Stimulated activated naive CD8-positive, alpha-beta T cell treated with anti-CD3 and anti-CD28 coated beads, Interleukin-15, amount 100 ng/mL, for 72 hours (primary cell): ENCODE measurements around the gene NTF4.

Experiments used
- ATAC-seq: fragments of 150-1000 bp; cut with Tn5 transposase; 2 replicates; pipeline ENCODE4 v1.10.0; 2021; ENCODE audit warnings: mild to moderate bottlenecking, moderate library complexity
- DNase-seq, 2 donors: peaks; one replicate each; pipeline ENCODE4 v3.0.0; 2021 to 2022
- H3K27ac Mint-ChIP-seq, 2 donors: one replicate each; pipeline ENCODE4 v1.8.0; 2022; ENCODE audit warnings: mild to moderate bottlenecking in 2 of 2, mixed read lengths in 2 of 2, moderate library complexity in 2 of 2
- H3K27me3 Mint-ChIP-seq: one replicate; pipeline ENCODE4 v1.8.0; 2022; ENCODE audit warnings: mixed read lengths
- H3K4me1 Mint-ChIP-seq: one replicate; pipeline ENCODE4 v1.8.0; 2022; ENCODE audit warnings: mild to moderate bottlenecking, mixed read lengths
- H3K4me3 Mint-ChIP-seq, 2 donors: one replicate each; pipeline ENCODE4 v1.8.0; 2022; ENCODE audit warnings: mild to moderate bottlenecking in 2 of 2, mixed read lengths in 2 of 2, moderate library complexity in 1 of 2
- H3K9me3 Mint-ChIP-seq, 2 donors: one replicate each; pipeline ENCODE4 v1.8.0; 2022; ENCODE audit warnings: mixed read lengths in 2 of 2

NTF4 gene, protein sequence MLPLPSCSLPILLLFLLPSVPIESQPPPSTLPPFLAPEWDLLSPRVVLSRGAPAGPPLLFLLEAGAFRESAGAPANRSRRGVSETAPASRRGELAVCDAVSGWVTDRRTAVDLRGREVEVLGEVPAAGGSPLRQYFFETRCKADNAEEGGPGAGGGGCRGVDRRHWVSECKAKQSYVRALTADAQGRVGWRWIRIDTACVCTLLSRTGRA

DNA sequence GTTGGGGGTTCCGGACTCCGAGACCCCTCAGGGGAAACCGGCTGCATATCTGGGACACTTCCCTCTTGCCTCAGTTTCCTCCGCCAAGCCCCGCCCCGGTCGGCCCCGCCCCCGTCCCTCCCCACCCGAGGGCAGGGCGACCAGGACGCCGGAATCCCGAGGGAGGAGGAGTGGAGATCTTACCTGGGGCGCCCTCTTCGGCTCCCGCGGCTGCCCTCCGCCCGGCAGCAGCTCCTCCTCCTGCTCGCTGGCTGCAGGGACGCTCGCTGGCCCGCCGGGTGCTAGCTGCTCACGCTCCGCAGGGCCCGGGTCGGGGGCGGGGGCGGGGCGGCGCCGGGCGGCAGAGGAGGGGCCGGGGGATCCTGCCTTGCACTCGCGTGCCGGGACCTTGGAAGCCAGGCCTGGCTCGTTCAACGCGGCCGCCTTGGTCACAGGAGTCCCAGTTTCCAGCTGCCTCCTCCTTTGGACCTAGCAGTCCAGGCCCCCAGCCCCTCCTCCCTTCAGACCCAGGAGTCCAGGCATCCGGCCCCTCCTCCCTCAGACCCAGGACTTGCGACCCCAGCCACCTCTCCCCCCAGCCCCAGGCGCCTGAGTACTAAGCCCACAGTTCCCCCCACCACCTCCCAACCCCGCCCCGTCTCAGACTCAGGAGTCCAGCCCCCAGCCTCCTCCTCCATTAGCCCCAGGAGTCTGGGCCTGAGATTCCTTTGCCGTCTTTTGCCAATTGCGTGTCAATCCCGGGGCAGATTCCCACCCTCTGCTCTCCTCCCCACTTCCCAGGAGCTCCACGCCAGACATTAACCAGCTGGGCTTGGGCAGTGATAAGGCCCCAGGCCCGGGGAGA, at the start of gene NTF4:
NTF4 (minus strand) TSS at position 51 of the 844 bp plus-strand sequence. CDS start 2,821 bp downstream, outside the sequence.
- Mint-ChIP-seq H3K4me3 (no peak within 1 kb of the TSS), H3K9me3 (peaks cover 5 to 9% of the 10 kb centered on the region in 2 donors), H3K4me1 (no peaks in the 10 kb centered on the region), H3K27ac (no peak within 1 kb of the TSS), H3K27me3 (peaks cover 87% of the 10 kb centered on the region)
- ATAC-seq = peak; percentile 32
- no peak for DNase-seq

DNA sequence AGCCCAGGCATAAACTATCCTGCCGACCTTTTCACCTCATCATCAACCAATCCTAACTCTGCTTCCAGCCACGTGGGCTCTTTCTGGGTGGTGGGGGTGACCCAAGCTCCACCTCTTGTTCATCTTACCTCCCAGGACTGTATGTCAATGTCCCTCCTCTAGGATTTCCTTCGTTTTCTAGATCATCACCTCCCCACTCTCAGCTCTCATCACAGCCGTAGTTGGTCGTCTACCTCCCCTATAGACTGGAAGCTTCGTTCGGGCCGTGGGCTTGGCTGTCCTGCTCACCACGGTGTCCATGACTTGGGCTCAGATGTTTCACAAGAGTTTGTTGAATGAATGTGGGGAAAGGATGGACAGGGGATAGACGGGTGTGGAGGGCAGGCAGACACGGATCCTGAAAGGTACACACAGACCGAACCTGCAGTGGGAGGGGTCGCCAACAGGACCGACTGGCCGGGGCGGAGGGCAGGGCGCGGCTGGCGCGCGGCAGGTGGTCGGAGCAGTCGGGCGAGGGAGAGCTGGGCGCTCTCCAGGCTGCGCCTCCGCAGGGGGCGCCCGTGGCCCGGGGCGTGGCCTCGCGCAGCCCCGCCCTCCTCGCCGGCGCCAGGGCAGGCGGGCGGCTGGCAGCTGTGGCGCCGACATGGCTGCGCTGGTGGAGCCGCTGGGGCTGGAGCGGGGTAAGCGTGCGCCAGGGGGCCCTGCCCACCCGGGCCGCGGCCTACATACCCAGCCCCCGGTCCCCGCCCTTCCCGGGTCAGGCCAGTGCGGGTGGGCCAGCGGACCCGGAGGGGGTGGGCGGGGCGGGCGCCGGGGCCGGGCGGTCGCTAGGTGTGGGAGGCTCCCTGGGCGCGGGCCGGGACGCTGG, 49.4 kb upstream of the NTF4 start, which contains the start of gene LIN7B:
LIN7B (plus strand) TSS at position 609 of the 868 bp plus-strand sequence; CDS start at position 644, 35 bp downstream.
- H3K27ac Mint-ChIP-seq = peak within 1 kb of the TSS in 1 of 2 donors; percentile 38
- H3K4me1 Mint-ChIP-seq = peaks cover 50% of the 10 kb centered on the region
- peak; percentile 76 to 89 for DNase-seq
- peak within 1 kb of the TSS; percentile 86 to 89 for H3K4me3 Mint-ChIP-seq
- no peaks in the 10 kb centered on the region for H3K27me3 Mint-ChIP-seq
- ATAC-seq = peak; percentile 78
- no peaks in the 10 kb centered on the region for H3K9me3 Mint-ChIP-seq

DNA sequence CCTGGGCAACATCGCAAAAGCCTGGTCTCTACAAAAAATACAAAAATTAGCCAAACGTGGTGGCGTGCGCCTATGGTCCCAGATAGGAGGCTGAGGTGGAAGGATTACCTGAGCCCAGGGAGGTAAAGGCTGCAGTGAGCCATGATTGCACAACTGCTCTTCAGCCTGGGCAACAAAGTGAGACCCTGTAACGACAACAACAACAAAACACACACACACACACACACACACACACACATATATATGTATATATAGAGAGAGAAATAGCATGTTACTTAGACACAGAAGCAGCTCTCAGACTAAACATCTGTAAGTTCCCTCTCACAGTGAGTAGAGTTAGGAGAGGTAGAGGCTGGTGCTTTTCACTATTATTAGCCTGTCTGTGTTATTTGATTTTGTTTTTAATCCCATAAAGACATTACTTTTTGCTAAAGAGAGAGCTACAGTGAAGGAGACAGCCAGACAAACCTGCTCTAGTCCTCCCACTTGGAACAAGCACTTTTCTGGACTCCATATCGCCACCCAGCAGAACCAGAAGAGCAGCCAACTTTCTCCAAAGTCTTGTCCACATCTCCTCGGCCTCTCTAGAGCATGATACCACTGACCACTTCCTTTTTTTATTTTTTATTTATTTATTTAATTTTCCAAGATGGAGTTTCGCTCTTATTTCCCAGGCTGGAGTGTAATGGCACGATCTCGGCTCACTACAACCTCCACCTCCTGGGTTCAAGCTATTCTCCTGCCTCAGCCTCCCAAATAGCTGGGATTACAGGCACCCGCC, 46.8 kb upstream of the NTF4 start:
- H3K27ac Mint-ChIP-seq = peak overlapping the region in 1 of 2 donors; percentile 22
- no peak for ATAC-seq
- H3K9me3 Mint-ChIP-seq = no peaks in the 10 kb centered on the region
- no peaks in the 10 kb centered on the region for H3K27me3 Mint-ChIP-seq
- H3K4me1 Mint-ChIP-seq = peaks cover 48% of the 10 kb centered on the region
- no peak for DNase-seq
- no peak overlapping the region for H3K4me3 Mint-ChIP-seq

DNA sequence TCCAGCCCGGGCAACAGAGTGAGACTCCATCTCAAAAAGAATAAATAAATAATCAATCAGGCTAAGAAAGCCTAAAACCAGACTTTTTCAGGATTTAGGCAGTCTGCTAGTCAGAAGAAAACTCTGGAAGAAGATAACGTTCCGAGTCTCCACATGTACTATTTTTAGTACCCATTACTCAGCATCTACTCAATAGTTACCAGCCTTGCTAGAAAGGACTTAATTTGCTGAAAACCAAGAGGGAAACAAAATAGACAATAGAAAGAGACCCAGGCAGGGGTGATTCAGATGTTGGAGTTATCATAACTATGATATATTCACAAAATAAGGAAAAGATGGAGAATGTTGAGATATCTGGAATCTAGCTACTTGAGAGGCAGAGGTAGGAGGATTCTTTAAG, 45.9 kb upstream of the NTF4 start:
- H3K9me3 Mint-ChIP-seq = no peaks in the 10 kb centered on the region
- DNase-seq = no peak
- H3K27me3 Mint-ChIP-seq = no peaks in the 10 kb centered on the region
- H3K4me3 Mint-ChIP-seq = no peak overlapping the region
- H3K27ac Mint-ChIP-seq = no peak overlapping the region
- H3K4me1 Mint-ChIP-seq = peaks cover 39% of the 10 kb centered on the region
- no peak for ATAC-seq

DNA sequence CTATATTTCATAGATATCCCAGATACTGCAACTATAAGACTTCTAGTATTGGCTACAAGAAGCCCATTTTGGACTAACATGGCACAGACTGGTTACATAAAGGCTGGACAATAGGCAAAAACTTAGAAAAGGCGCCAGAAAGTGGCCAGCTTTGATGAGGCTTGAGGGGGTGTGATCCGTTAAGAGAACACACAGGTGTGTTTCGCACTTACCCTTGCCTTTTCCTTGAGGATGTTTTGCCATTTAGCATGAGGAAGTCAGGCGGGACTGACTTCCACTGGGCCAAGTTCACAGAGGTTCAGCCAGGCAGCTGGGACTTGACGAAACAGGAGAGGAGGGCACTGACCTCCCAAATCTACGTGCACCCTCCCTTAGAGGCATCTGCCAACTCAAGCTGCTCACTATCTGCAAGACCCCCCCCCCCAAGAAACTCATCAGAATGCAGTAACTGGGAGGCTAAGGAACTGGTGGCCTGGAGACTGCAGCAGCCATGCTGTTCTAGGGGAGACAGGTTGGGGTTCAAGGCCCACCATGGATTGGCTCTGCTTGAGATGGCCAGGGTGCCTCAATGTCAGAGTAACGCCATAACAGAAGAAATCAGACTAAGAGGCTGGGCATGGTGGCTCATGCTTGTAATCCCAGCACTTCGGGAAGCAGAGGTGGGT, 45.1 kb upstream of the NTF4 start:
- Mint-ChIP-seq H3K4me3 (no peak overlapping the region), H3K27me3 (no peaks in the 10 kb centered on the region), H3K4me1 (peaks cover 38% of the 10 kb centered on the region), H3K9me3 (no peaks in the 10 kb centered on the region), H3K27ac (no peak overlapping the region)
- ATAC-seq (no peak), DNase-seq (no peak)

DNA sequence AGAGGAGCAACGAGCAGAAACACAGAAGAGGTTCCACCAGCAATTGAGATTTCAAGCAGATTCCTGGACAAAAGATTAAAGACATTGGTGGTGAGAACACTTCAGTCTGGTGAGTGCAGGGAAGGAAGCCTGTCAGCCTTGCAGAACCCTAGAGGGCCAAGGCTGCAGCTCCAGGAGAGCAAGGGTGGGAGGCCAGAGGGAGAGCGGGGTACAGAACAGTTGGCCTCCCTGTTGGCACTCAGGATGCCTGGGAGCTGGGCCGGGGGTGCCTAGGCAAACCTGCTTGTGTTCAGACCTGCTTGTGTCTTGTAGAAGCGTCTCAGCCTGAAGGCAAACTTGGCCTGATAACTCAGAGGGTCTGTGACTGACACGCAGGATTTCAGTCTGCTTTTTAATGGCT, 44.4 kb upstream of the NTF4 start:
- peaks cover 40% of the 10 kb centered on the region for H3K4me1 Mint-ChIP-seq
- DNase-seq = no peak
- no peak overlapping the region for H3K27ac Mint-ChIP-seq
- no peaks in the 10 kb centered on the region for H3K27me3 Mint-ChIP-seq
- no peak for ATAC-seq
- no peaks in the 10 kb centered on the region for H3K9me3 Mint-ChIP-seq
- H3K4me3 Mint-ChIP-seq = no peak overlapping the region

DNA sequence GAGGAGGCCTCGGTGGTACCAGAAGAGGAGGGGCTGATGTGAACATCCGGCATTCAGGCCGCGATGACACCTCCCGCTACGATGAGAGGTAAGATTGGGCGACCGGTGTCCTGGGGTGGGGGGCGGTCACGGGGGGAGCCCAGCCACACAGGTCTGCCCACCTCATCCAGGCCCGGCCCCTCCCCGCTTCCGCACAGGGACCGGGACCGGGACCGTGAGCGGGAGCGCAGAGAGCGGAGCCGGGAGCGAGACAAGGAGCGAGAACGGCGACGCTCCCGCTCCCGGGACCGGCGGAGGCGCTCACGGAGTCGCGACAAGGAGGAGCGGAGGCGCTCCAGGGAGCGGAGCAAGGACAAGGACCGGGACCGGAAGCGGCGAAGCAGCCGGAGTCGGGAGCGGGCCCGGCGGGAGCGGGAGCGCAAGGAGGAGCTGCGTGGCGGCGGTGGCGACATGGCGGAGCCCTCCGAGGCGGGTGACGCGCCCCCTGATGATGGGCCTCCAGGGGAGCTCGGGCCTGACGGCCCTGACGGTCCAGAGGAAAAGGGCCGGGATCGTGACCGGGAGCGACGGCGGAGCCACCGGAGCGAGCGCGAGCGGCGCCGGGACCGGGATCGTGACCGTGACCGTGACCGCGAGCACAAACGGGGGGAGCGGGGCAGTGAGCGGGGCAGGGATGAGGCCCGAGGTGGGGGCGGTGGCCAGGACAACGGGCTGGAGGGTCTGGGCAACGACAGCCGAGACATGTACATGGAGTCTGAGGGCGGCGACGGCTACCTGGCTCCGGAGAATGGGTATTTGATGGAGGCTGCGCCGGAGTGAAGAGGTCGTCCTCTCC, 43.2 kb upstream of the NTF4 start:
- peaks cover 28% of the 10 kb centered on the region for H3K4me1 Mint-ChIP-seq
- no peak overlapping the region for H3K4me3 Mint-ChIP-seq
- H3K27ac Mint-ChIP-seq = peak overlapping the region in 1 of 2 donors; percentile 34
- DNase-seq = no peak
- no peaks in the 10 kb centered on the region for H3K27me3 Mint-ChIP-seq
- no peaks in the 10 kb centered on the region for H3K9me3 Mint-ChIP-seq
- ATAC-seq = no peak

DNA sequence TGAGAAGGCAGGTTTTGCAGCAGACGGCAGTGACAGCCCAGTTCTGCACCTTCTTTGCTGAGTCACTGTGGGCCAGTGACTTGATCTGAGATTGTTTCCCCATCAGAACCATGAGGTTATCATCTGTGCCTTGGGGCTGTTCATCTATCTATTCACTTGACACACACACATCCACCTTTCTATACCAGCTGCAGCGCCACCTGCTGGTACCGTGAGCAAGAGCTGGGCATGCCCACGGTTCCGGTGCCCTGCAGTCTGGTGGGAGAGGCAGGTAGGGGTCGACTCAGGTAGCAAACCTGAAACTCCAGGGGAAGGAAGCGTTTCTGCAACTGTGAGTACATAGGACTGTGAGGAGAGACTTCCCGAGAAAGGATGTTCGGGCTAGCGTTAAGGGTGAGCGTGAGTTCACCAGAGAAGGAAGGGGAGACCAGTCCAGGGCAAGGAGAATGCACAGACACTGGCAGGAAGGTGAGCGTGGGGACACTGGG, 42.1 kb upstream of the NTF4 start:
- peaks cover 30% of the 10 kb centered on the region for H3K4me1 Mint-ChIP-seq
- ATAC-seq = peak; percentile 75
- H3K27ac Mint-ChIP-seq = peak overlapping the region in 1 of 2 donors; percentile 91
- DNase-seq = peak; percentile 57 to 65
- no peaks in the 10 kb centered on the region for H3K27me3 Mint-ChIP-seq
- peak overlapping the region in 1 of 2 donors; percentile 39 for H3K4me3 Mint-ChIP-seq
- no peaks in the 10 kb centered on the region for H3K9me3 Mint-ChIP-seq

DNA sequence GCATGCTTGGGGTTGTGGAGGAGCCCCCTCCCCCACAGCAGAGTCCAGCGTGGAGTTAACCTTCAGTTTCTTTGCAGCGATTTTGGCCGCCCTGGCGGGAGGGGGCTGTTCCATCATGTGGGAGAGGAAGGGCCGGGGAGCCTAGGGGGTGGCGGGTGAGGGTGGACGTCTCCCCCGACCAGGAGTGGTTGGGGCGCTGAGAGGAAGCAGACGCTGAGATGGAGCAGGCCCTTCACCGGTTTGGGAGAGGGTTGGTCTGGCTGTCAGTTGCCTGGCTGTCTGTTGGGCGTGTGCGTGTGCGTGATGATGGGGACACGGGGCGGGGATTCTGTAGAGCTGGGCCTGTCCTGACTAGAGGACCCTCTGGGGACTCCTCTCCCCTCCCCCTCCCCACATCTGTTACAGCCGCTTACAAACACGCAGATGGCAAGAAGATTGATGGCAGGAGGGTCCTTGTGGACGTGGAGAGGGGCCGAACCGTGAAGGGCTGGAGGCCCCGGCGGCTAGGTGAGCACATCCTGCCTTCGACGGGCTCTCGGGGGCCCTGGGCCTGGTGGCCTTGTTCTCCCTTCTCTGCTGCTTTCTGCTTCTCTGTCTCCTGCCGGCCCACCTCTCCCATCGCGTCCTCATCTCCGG, 39.7 kb upstream of the NTF4 start:
- Mint-ChIP-seq H3K9me3 (no peaks in the 10 kb centered on the region), H3K27ac (peak overlapping the region; percentile 16 to 41), H3K27me3 (no peaks in the 10 kb centered on the region), H3K4me1 (peaks cover 30% of the 10 kb centered on the region), H3K4me3 (no peak overlapping the region)
- ATAC-seq (peak; percentile 3), DNase-seq (no peak)

DNA sequence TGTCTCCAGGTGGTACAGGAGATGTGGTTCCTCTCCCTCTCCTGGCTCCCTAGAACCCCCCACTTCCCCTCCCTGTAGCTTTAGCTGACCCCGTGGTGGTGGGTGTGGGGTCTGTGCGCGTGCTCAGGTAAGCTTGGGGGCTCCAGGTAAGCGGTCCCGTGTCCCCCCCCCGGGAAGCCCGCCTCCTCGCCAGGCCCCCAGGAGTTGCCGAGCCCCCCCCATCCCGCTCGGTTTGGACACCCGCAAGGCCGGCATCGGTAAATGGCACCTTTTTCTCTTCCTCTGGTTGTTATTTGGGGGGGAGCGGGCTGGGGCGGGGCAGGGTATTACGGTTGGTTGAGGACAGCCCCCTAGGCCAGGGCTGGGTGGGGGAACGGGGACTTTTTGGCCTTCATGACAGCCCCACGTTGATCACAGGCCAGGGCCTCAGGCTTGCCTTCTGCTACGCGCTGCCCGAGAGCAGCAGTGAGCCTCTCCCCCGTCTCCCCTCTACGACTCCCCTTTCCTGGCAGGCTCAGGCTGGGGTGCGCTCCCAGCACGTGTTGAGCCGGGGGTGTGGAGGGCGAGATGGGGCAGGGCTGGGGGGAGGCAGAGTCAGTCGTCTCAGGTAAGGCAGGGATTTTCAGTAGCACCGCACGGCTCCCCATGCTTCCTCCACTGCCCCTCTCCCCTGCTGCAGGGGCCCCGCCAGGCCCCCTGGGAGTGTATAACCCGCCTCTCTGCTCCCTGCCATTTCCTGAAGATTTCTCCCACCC, 38.9 kb upstream of the NTF4 start:
- H3K4me3 Mint-ChIP-seq = no peak overlapping the region
- H3K9me3 Mint-ChIP-seq = no peaks in the 10 kb centered on the region
- no peak overlapping the region for H3K27ac Mint-ChIP-seq
- H3K27me3 Mint-ChIP-seq = no peaks in the 10 kb centered on the region
- DNase-seq = no peak
- peaks cover 24% of the 10 kb centered on the region for H3K4me1 Mint-ChIP-seq
- ATAC-seq = no peak

DNA sequence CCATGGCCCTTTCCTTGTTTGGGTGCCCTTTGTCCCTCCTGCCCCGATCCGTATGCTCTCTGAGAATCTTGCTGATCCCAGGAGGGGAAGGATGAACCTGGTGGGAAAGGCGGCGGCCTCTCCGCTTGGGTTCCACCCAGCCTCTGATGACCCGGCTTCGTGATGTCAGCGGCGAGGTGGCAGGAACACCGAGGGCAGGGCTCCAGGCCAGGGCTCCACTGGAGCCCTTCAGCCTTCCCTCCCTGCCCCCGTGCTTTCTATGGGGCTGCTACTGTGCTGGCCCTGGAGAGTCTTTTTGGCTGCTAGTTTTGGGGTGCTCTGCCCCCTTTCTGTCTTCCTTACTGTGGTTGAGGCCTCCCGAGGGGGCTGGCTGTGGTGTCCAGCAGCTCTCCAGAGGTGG, 37.7 kb upstream of the NTF4 start:
- H3K9me3 Mint-ChIP-seq = no peaks in the 10 kb centered on the region
- ATAC-seq (no peak), DNase-seq (no peak)
- H3K27ac Mint-ChIP-seq = peak overlapping the region in 1 of 2 donors; percentile 86
- no peaks in the 10 kb centered on the region for H3K27me3 Mint-ChIP-seq
- no peak overlapping the region for H3K4me3 Mint-ChIP-seq
- peaks cover 22% of the 10 kb centered on the region for H3K4me1 Mint-ChIP-seq

DNA sequence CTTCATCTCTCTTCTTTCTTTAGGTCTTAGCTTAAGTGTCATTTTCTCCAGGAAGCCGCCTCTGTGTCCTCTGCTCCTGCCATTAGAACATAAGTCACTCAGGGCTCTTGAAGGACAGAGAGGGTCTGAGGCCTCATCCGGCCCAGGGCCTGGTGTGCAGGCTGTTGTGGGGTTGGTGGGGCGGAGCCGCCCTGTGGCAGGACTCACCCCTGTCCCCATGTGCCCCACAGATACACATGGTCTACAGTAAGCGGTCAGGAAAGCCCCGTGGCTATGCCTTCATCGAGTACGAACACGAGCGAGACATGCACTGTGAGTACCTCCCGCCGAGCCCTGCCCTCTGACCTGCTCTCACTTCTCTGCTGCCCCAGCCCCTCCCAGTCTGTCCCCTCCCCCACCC, 36.5 kb upstream of the NTF4 start:
- H3K27me3 Mint-ChIP-seq = no peaks in the 10 kb centered on the region
- peaks cover 13% of the 10 kb centered on the region for H3K4me1 Mint-ChIP-seq
- H3K9me3 Mint-ChIP-seq = no peaks in the 10 kb centered on the region
- no peak overlapping the region for H3K4me3 Mint-ChIP-seq
- ATAC-seq (no peak), DNase-seq (no peak)
- H3K27ac Mint-ChIP-seq = peak overlapping the region in 1 of 2 donors; percentile 0

DNA sequence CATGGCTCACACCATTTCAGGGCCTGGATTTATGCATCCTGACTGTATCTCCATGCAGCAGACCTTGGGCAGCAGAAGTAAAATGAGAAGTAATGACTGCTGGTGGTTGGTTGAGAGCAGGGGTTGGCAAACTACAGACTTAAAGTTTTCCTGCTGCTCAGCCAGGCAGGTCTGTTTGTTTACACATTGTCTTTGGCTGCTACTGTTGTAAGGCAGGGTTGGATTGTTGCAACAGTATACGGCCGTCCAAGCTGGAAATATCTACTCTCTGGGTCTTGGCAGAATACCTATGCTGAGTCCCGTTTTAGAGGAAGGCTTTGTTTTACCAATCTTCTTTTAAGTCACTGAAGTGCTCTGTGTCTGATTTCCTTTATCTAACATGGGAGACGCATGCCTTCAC, 34.2 kb upstream of the NTF4 start:
- Mint-ChIP-seq H3K27me3 (no peaks in the 10 kb centered on the region), H3K9me3 (no peaks in the 10 kb centered on the region), H3K27ac (no peak overlapping the region), H3K4me3 (no peak overlapping the region), H3K4me1 (peaks cover 5% of the 10 kb centered on the region)
- no peak for ATAC-seq
- no peak for DNase-seq
